NCI-H460 (cell line): ENCODE results near the gene MEGF6. TPM values are rescaled to one million over a fixed set of nuclear protein-coding genes. Genes with fewer than 3 reads are reported as not detected.

Experiments used
- DNase-seq: peaks from one replicate; pipeline ENCODE4 v3.0.0-alpha.2; 2016; ENCODE audit warnings: low read depth; ENCODE audit errors: extremely low read depth
- total RNA-seq: library from RNA; depleted of rRNA; stranded (reverse); fragments of >200 nt; shearing (Covaris generic); gene quantifications from 2 replicates; pipeline ENCODE4 v1.2.3, GENCODE V29; 2014

Gene MEGF6
- total RNA-seq, 1 experiment from 2014 or later = 5.7 TPM

DNA sequence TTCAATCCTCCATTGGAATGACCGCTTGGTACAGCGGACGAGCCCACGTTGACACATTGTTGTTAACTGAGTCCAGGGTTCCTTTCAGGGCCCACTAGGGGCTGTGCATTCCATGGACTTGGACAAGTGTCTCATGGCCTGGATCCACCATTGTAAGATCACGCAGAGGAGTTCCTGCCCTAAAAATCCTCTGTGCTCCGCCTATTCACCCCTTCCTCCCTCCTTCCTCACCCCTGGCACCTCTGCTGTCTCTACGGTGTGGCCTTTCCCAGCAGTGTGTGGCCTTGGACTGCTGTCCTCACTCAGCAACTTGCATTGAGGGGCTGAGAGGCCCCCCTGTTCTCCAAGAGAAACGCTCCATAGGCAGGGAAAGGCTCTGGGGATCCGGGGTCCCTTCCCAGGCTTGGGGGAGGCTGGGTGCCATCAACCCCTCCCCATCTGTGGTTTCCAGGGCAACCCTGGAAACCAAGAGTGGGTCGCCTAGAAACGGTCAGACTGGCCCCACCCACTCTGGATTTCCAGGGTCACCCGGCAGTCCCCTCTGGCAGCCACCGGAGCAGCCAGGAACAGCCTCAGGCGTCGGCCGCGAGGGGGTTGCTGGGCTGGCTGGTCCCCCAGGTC lies 50.9 kb downstream of the MEGF6 start:
- DNase-seq = no peak

DNA sequence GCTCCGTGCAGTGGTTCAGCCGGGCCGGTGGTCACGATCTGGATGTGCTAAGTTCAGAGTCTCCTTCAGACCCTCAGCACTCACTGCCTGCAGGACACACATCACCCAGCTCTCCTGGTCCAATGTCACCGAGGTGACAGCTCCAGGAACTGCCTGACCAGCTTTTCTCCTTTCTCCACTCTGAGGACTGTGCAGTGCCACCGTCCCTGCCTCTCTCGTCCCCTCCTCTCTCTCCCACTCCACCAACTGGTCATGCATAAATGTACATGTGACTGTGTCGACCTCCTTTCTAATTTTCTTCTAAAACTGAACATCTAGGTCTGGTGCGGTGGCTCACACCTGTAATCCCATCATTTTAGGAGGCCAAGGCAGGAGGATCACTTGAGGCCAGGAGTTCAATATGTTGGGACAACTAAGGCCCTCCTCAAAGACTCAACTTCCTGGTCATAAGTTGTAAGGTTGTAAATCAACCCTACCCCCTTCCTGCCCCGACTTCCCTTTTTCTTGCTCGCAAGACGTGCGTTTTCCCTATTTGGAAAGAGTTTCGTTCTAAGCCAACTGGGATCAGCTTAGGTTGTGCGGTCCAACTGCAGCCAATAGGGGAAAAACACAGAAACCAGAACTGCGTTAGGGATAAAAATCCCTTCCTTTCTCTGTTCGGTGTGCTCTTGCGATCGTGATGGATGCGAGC lies 53.1 kb downstream of the MEGF6 start:
- no peak for DNase-seq

DNA sequence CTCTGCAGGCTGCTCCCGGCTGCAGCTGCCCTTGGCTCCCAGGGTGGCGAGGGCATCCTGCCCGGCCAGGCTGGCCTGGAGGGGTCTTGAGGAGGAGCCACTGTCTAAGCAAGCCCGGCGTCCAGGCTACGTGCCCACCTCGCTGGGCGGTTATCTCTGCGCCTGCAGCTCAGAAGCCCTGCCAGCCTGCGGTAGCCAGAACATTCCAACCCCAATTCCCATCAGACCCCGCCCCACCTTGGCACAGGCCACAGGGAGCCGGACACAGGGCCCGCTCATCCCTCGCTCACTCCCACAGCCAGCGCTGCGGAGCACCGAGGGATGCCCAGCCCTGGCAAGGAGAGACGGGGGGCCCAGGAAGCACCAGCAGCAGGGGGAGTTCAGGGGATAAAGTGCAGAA lies 53.9 kb downstream of the MEGF6 start:
- no peak for DNase-seq

DNA sequence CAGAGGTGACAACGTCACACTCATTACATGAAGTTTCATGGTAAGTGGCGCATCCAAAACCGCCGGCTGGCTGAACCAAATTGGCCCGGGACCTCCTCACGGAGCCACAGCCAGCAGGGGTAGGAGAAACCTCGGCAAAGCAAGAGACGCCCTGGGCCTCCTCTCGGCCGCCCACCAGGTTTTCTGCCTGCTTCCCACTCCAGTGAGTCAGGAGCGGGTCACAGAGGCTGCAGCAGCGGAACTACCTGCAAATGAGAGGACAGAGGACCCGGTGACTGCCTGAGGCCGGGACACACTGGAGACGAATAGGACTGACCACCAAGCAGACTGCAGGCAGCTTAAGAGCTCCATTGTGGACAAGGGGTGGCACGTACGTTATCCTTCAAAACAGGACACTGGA lies 55.0 kb downstream of the MEGF6 start:
- DNase-seq = no peak

DNA sequence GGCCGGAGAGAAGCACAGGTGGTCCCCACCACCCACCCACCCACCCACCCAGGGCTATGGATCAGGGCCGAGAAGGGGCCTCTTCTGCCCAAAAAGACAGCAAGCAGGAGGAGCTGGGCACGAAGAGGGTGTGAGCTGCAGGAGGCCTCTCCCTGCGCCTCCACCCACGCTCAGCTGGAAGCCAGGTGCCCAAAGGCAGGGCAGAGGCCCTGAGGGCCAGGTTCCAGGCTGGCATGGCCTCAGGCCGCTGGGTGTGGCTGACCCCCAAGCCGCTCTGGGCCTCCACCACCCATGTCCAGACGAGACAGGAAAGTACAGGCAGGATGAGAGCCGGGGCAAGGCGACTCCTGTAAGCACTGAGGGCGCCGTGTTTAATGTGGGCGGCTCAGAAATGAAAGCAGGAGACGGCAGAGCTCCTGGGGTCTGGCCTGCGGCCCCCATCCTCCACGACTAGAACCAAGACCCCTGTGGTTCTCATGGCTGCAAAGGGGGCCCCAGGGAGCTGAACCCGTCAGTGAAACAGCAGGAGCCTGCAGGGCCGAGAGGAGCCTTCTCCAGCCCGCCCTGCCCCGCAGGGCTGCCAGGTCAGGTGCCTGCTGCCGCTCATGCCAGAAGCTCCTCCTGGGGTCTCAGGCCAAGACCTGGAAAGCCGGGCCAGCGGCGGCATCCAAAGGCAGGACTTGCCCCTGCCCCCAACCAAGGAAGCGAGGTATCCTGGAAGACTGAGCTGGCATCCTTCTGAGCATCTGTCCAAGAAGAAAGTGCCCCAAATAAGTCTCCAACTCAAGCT lies 56.0 kb downstream of the MEGF6 start:
- DNase-seq = no peak

DNA sequence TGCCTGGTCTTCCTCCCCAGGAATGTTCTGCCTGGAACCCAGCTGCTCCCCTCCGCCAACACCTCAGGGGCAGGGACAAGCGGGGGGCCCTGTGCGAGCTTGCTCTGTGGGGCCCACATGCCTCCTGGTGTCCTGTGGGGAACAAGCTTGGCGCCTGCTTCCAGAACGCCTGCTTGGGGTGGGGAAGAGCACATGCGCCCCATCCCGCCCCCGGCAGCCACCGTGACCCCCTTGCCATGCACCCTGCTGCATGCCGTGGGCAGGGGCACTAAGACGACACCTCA lies 57.4 kb downstream of the MEGF6 start:
- DNase-seq = no peak

DNA sequence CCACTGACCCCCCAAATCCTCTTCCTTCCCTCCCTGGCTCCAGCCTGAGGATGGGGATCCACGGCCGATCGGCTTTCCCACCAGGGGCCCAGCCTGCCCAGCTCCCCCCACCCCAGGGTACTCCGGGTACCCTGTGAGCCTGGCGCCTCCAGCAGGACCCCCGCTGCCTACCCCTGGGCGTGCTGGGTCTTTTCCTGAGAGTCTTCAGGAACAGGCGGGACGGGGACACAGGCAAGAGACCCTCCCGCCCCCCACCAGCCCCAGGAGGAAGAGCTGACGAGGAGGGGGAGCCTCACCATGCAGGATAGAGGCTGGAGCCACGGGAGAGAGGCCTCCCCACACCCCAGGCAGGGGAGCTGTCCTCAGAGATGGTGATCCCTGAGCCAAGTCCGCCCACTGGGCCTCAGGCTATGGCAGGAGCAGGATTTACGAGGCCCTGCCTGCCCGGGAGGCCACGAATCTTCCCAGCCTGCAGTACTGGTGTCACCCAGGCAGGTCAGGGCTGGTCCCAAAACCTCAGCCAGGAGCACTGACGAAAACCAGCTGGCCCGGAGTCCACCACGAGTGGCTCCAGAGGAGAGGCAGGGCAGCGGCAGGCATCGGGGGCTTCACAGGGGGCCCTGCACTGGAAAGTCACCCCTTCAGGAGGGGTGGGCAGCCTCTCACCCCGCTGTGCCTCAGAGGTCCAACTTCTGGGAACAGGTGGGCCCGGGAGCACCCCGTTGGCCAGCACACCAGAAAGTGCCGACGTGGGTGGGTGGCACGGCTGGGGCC lies 58.0 kb downstream of the MEGF6 start:
- no peak for DNase-seq

DNA sequence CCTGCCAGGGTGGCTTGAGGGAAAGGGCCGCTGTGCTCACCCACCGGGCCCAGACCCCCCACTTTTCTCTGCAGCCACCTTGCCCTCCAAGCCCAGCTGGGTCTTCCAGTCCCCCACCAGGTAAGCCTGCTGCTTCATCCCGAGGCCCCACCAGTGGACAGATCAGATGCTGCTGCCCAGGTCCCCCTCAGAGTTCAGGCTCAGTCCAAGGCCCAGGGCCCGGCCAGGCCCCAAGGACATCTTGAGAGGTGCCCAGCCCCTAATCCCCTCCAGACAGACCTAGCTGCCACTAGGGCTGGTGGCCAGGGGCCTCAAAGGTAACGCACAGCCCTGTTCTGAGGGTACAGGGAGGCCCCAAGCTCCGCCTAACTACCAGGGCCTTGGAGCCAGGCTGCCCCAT lies 58.6 kb downstream of the MEGF6 start:
- DNase-seq = no peak

DNA sequence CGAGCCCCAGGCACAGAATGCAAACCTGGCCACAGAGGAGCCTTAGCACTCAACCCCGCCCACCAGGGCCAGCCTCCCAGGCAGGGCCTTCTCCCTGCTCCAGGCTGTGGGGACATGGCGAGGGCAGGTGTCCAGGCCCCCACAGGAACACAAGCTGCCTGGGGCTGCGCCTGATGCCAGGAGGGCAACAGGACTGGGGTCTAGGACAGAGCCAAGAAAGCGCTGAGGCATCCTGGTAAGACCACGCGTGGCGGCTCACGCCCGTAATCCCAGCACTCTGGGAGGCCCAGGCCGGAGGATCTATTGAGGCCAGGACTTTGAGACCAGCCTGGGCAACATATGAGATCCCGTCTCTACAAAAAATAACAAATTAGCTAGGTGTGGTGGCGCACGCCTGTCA lies 59.1 kb downstream of the MEGF6 start:
- no peak for DNase-seq

DNA sequence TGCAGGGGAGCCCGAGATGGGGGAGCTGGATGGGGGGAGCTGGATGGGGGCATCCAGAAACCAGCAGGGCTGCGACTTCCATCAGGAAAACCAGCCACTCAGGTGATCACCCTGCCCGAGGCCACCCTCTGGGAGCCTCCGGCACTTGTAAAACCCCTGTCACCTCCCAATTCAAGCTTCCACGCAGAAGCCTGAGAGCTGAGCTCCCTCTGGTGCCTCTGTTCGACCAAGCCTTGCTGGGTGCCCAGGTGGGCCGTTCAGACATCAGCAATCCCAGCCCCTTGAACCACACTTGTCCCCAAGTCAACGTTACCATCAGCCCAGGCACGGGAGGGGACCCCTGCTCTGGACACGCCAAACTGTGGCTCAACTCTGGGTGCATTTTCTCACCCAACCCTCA lies 59.6 kb downstream of the MEGF6 start:
- DNase-seq = no peak

DNA sequence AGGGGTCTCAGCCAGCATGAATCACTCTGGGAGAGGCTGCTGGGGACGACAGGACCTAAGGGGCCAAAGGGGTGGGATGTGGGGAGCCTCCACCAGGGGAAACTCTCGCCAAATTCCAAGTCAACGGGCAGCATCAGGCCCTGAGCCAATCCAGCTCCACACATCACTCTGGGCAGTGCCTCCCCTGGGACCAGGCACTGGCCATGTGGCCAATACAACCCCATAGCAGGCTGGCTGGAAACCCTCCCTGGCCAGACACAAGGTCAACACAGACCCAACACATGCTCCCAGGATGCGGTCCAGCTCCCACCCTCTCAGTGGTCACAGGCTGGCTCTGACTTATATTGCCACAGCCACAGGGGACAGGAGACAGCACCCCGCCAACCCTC lies 60.0 kb downstream of the MEGF6 start:
- no peak for DNase-seq

DNA sequence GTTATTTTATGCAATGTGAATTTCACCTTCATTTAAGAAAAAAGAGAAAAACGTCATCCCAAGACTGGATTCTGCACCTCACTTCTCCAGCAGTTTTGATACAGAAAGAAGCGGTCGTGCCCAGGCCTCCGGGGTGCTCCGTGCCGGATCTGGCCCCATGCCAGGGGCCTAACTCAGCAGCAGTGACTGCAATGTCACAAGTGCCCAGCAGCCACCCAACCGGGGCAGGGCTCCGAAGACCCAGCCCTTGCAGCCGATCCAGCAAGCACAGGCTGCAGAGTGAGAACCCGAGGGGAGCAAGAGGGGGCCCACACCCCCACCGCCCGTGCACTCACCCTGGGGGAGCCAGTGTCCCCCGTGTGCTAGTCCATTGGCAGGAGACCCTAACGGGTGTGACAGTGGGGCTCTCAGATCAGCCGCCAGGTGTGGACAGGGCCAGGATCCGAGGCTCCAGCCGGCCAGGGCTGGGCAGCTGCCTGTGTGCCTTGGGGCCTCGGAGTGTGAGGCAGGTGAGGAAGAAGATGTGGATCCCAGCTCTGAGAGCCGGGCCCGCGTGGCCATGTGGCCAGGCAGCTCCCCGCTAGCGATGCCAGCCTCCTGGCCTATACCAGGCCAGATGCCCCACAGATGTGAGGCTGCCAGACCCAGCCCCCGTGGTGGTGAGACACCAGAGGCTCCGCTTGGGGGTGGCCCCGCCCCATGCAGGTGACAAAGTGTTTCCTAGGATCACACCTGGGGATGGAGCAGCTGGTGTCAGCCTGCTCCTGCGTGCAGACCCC lies 60.6 kb downstream of the MEGF6 start:
- no peak for DNase-seq

DNA sequence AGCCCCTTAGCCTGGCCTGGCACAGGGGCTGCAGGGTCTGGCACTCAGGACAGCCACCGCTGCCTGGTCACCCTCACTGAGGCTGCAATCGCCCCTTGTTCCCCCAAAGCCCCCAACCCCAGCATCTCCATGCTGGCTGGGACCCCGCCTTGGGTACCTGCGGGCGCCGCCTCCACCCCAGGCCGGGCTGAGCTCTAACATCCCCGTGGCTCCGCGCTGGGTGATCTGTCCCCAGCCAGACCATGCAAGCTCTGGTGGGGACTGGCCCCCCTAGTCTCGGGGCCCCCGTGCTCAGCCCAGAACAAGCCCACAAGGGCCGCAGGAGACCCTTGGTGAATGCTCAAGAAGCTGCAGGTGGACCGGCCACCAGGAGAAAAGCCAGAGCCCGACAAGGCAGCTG lies 62.4 kb downstream of the MEGF6 start:
- no peak for DNase-seq

DNA sequence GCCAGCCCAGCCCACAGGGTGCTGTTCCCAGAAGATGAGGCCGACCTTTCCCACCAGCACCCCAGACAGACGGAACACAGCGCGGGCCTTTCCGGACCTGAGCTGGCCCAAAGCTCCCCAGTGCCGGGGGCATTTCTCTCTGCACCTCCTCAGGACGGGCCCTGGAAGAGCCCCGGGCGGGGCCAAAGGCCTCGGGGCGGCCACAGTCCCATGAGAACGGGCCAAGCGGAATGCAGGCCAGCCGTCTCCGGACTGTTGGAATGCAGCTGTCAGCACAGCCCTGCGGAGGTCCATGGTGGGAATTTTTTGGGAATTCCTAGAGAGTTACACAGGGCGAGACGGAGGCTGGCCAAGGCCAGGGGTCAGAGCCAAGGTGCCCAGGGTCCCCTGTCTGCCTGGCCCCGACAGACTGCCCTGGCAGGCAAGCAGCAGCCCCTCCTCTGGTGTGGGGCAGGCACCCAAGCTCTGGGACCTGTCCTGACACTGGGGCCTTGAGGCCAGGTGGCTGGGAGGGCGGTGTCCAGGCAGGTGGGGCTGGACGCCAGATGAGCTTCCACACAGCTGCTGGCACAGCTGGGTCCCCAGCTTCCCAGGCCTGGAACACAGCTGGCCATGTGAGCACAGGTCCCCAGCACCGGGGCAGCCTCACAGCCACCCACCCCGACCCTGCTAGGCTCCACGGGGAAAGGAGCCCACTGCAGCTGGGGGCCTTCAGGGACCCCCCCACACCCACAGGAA lies 63.0 kb downstream of the MEGF6 start:
- DNase-seq = no peak

DNA sequence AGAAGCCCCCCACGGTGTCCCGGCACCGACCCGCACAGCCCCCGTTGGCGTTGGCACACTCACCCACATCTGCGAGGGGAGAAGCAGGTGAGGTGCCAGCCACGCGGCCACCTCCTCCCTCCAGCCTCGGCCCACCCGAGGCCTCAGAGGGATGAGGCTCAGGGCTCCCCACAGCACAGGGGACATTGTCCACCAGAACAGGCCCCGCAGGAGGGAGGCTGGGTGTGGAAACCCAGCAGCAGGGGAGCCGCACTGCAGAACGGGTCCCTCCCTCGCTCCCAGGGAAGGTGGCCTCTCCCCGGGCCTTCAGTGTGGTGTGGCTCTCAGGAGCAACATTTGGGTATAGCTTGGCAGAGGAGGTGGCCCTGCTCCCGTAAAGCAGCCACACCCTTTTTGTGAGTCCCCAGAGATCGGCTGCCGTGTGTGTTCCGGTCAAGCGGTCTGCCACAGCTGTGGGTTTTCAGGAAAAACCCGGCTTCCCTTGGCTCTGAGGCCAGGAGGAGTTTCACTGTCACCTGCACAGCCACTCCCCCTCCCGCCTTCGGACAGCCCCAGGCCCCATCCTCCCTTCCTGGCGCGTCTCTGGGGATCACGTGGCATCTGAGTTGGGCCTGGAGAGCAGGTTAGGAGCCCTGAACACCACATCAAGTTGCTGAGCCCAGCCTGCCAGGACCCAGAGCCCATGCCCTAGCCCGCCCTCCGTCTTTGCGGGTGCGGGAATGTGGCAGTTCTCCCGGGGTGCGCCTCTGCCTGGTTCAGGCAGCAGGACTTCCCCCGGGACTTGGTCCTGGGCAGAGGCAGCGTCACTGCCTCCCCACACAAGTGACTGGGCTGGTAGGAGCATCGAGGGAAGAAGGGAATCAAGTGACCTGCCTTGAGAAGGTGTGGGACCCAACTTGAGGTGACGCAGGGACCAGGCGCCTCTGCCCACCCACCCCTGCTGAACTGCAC lies 64.0 kb downstream of the MEGF6 start:
- DNase-seq = no peak

DNA sequence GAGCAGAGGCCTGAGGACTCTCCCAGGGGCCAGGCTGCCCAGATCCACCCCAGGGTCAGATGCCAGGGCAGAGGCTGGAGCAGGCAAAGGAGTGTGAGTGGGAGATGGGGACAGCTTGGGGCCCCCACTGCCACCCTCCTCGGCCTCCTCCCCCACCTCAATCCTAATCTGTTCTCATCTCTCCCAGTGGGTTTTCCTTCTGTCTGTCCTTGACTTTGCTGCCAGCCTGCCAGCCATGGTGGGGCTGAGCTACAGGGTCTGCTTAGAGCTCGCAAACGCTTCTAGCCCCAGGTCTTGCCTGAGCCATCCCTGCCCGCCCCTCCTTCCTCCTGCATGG lies 65.3 kb downstream of the MEGF6 start:
- no peak for DNase-seq

DNA sequence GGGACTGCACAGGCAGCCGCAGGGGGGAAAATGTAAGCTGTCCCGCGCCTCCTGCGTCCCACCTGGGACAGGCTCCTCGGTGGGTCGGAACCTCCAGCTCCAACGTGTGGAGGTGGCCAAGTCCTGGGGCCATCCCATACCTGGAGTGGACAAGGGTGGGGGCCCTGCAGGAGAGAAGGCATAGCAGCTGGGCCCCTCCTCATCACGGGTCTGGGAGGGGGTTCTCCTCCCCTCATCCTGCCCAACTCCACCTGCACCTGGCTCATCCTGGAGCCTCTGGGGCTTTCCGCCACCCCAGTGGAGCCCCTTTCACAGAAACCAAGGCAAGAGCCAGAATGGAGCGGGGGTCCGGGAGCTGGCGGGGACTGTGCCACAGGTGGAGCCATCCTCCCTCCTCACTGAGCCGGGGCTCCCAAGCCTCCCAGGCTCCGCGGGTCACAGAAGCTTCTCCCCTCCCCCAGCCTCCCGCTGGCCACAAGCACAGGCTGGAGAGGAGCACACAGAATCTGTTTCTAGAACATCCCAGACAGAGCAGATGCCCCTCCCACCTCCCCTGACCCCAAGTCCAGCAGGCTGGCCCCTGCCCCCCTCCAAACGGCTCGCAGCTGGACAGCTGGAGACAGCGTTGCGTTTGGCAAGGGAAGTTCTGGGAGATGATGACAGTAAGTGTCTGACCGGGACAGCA lies 65.8 kb downstream of the MEGF6 start:
- DNase-seq = no peak
